HG02763 (cell line): ENCODE measurements around the gene CBX4.

ENCODE experiments used
- ATAC-seq: cut with Tn5 transposase; IDR thresholded peaks from one replicate; pipeline ENCODE4 v1.9.1; 2021; ENCODE audit warnings: mild to moderate bottlenecking, moderate library complexity; ENCODE audit not compliant: unreplicated experiment

CBX4 gene

DNA sequence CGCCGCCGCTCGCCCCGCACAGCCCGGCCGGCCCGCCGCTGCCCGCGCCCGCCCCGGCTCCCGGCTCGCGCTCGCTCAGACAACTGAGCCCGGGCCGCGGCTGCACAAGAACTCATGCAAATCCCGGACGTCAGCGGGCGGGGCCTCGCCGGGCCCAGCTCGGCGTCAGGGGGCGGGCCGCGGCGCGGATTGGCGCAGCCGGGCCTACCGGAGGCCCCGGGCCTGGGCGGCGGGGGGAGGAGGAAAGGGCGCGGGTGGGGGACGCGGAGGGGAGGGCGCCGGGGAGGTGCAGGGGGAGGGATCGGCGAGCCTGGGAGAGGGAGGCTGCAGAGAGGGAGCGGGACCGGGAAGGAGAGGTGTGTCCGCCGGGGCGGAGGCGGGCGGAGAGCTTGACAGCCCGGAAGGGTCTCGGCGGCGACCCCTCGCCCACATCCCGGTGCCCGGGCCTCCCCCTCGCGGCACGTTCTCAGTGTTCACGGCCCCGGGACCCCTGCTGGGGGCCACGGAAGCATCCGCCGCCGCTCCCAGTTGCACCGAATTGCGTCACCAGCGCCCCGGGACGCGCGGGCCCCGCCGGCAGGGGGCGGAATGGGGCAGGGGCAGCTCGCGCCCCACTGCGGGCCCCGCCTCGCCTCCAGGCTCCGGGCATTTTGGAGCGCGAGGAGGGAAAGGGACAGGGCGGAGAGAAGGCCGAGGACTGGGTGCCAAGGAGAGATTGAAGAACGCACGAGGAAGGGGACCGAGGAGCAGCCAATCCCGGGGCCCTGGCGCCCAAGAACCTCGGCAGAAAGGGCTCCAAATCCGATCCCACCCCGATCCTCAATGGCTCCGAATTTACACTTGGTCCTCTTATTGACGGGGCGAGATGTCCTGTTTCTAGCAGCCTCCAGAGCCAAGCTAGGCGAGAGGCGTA lies at the start of gene CBX4:
TSS of gene CBX4 (minus strand) at position 85 of the 913 bp plus-strand sequence. CDS start 189 bp downstream, outside the sequence.
- ATAC-seq = peak; percentile 77

- no peak for ATAC-seq
Observed at GRCh38 chr17:79888009-79888540, 48.8 kb upstream of the CBX4 start.

GRCh38 chr17:79887451-79887991 lies 48.3 kb upstream of the CBX4 start:
- no peak for ATAC-seq

DNA sequence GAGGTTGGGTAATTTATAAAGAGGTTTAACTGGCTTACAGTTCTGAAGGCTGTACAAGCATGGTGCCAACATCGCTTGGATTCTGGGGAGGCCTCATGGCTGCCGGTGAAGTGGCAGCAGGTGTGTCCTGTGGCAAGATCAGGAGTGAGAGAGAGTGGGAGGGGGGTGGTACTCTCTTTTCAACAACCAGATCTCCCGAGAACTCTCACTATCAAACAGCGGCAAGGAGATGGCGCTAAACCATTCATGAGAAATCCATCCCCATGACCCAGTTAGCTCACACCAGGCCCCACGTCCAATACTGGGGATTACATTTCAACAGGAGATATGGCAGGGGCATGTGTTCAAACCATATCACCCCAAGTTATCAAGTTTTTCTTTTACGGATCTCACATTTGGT lies 44.0 kb upstream of the CBX4 start:
- no peak for ATAC-seq

DNA sequence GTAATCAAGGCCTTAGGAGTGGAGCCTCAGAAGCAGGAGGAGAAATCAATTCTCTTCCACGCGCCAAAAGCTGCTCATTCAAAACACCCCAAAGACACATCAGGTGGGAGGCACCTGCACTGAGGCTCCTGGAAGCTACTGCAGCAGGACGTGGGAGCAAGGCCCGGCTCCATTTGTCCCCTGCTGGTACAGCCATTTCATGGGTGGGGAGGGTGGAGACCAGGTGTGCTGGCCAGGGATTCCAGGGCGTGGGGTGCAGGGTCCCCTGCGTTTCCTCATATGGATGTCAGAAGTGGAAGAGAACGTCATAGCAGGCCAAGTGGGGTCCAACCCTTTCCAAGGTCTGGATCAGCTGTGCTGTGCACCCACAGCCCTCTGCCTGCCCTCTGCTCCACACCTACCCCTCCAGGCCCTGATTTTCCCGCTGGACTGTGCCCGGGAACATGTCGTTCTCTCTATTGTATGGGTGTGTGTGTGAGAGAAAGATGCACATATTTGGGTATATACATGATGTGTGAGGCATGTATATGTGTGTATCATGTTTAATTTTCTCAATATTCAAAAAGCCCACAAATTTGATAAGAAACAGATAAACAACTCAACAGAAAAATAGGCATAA lies 39.2 kb upstream of the CBX4 start:
- no peak for ATAC-seq

GRCh38 chr17:79877041-79877440 lies 37.8 kb upstream of the CBX4 start:
- ATAC-seq = no peak

DNA sequence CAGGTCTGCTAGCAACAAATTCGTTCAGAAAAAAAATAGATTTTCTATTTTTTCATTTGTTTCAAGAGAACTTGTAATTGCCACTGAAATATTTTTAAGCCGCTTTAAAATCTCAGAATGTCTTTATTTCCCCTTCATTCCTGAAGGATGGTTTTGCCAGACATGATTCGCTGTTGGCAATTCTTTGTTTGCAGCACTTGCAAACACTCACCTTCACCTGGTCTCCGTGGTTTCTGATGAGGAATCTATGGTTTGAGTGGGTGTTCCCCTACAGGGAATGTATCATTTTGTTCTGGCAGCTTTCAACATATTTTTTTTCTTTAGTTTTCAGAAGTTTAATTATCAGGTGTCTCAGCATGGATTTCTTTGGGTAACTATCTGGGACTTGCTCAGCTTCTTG lies 36.3 kb upstream of the CBX4 start:
- ATAC-seq = no peak

DNA sequence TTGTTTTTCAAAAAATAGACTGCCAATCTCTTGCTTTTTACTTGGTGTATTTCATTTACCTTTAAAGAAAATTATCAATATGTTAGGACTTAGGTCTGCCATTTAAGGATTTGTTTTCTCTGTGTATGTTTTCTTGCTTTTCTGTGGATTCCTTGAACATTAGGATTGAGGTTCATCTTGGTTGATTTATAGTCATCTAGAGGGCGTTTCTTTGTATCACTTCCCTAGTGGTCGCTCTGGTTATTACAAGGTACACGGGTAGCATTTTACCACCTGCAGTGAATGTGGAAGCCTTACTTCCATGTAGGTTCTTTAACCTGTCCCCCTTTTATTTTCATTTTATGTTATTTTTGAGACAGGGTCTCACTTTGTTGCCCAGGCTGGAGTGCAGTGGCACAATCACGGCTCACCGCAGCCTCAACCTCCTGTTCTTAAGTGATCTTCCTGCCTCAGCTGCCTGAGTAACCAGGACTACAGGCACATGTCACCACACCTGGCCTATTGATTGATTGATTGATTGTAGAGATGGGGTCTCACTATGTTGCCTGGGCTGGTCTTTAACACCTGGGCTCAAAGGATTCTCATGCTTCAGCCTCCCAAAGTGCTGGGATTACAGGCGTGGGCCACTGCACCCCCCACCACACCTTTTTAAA lies 35.2 kb upstream of the CBX4 start:
- ATAC-seq = no peak

GRCh38 chr17:79873583-79873982 lies 34.3 kb upstream of the CBX4 start:
- no peak for ATAC-seq

GRCh38 chr17:79872762-79873161 lies 33.5 kb upstream of the CBX4 start:
- ATAC-seq = no peak

DNA sequence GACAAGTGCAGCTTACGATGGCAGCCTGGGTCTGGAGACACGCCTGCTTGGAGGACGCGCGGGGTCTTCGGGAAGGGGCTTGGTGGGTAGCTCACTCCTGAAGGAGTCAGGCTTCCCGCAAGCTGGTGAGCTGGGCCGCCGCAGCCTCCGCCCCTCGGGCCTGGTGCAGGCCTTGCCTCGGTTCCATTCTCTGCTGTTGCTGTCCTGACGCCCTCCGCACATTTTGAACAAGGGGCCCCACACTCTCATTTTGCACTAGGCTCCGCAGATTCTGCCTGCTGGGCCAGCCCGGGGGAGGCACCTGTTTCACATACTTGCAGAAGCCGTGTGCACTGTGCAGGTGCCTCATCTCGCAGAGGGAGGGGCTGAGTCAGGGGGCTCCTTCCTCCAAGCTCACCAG lies 31.9 kb upstream of the CBX4 start:
- no peak for ATAC-seq

DNA sequence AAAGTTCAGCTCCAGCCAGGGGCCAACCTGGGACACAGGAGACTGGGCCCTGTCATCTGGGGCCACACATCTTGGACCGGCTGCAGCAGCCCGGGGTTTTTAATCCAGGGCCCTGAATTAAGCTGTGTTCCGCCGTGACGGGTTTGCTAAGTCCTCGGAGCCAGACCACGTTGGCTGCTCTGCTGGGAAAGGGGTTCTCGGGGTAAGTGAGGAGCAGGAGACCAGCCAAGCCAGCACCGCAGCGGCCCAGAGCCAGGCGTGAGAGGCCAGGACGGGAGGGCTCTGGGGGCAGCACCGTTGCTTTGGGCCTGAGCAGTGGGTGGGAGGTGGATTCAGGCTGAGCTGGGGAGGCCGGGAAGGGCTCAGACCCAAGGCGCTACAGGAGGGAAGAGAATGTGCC lies 31.3 kb upstream of the CBX4 start:
- ATAC-seq = no peak

- ATAC-seq = no peak
Observed at GRCh38 chr17:79866791-79867518, 27.7 kb upstream of the CBX4 start.

DNA sequence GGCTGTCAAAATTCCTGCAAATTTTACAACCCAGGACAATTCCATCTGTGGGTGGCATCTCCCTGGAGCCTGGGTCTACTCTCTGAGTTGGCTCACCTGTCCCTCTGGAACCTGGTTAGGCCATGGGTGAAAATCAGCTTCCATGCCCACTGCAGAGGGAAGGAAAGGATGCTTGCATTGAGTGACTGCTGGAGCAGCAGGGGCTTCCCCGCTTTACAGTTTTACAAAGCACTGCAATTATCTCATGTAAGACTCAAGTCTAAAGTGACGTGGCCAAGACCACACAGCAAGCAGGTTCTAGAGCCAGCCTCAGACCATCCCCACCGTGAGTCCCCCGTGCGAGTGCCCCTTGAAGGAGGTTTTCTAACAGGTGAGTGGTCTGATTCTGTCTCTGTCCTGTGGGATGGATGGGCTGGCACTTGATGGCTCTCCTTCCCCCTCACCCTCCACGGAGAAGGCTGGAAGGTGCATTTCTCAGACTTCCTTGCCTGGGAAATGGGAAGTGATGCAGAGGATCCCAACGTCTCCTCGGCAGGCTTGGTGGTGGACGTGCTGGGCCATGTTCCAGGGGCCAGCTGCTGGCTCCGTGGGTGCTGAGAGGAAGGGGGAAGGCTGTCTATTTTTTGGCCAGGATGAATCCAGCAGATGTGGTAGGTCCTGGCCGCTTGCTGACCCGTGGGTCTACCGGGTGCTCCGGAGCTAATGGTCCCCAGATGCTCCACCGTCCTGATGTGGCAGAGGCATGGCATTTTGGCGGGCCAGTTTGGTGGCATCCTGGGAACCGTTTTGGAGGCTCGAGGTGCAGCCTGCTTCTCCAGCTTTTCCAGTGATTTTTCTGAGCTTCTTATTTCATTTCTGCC lies 26.3 kb upstream of the CBX4 start:
- ATAC-seq = no peak

- no peak for ATAC-seq
Observed at GRCh38 chr17:79864617-79865250, 25.5 kb upstream of the CBX4 start.

- no peak for ATAC-seq
Observed at GRCh38 chr17:79864147-79864546, 24.9 kb upstream of the CBX4 start.

GRCh38 chr17:79862771-79863440 lies 23.7 kb upstream of the CBX4 start:
- ATAC-seq = no peak

GRCh38 chr17:79862238-79862637 lies 23.0 kb upstream of the CBX4 start:
- no peak for ATAC-seq
